Activated CD4-positive, alpha-beta T cell treated with anti-CD3 and anti-CD28 coated beads for 24 hours (primary cell): ENCODE results near the gene ADGRD1.

ENCODE experiments used
- DNase-seq, 2 donors: peaks; one replicate each; pipeline ENCODE4 v3.0.0-alpha.2; 2020; ENCODE audit warnings: low read depth in 2 of 2

The ADGRD1 gene

GRCh38 chr12:131024026-131024425 lies 70.3 kb downstream of the ADGRD1 start:
- no peak for DNase-seq

- no peak for DNase-seq
Measured at GRCh38 chr12:131024721-131025120, 71.0 kb downstream of the ADGRD1 start.

GRCh38 chr12:131025234-131025633 lies 71.5 kb downstream of the ADGRD1 start:
- DNase-seq: no peak

GRCh38 chr12:131025939-131026702 lies 72.4 kb downstream of the ADGRD1 start:
- no peak for DNase-seq

- no peak for DNase-seq
Measured at GRCh38 chr12:131026754-131027153, 73.0 kb downstream of the ADGRD1 start.

GRCh38 chr12:131027264-131027663 lies 73.6 kb downstream of the ADGRD1 start:
- no peak for DNase-seq

- no peak for DNase-seq
Measured at GRCh38 chr12:131027876-131028586, 74.3 kb downstream of the ADGRD1 start.

GRCh38 chr12:131028587-131029338 lies 75.1 kb downstream of the ADGRD1 start:
- no peak for DNase-seq

- DNase-seq: no peak
Measured at GRCh38 chr12:131030472-131031328, 77.0 kb downstream of the ADGRD1 start.

GRCh38 chr12:131032082-131032750 lies 78.5 kb downstream of the ADGRD1 start:
- DNase-seq: no peak

GRCh38 chr12:131033486-131033885 lies 79.8 kb downstream of the ADGRD1 start:
- no peak for DNase-seq

- DNase-seq: no peak
Measured at GRCh38 chr12:131033886-131034482, 80.3 kb downstream of the ADGRD1 start.

- DNase-seq: no peak
Measured at GRCh38 chr12:131034631-131035244, 81.0 kb downstream of the ADGRD1 start.

GRCh38 chr12:131035245-131035681 lies 81.6 kb downstream of the ADGRD1 start:
- no peak for DNase-seq

- no peak for DNase-seq
Measured at GRCh38 chr12:131038159-131038558, 84.5 kb downstream of the ADGRD1 start.

GRCh38 chr12:131038961-131039950 lies 85.5 kb downstream of the ADGRD1 start:
- no peak for DNase-seq

GRCh38 chr12:131040491-131040890 lies 86.8 kb downstream of the ADGRD1 start:
- no peak for DNase-seq

- DNase-seq: no peak
Measured at GRCh38 chr12:131041216-131041967, 87.7 kb downstream of the ADGRD1 start.
